ENCODE data around the gene PPP1R15A. TPM values are rescaled to one million over a fixed set of nuclear protein-coding genes. Genes with fewer than 3 reads are reported as not detected.
"Not testable (repeated sequence)": the region's sequence is repeated elsewhere in the genome, so short reads cannot be mapped to it uniquely, and the experiment has no call there.

PPP1R15A gene
- total and polyA plus RNA-seq, 2 donors (not counting 3 experiments of a cell fraction or from before 2014, with no cell fraction given), result 42.3 to 67.4 TPM

GRCh38 chr19:48897181-48897580 lies 25.0 kb downstream of the PPP1R15A start:
- Histone ChIP-seq H3K27ac (ENCODE audit: insufficient read depth, low read depth, low read length) (no peak overlapping the region), H3K9ac (replicated peaks; ENCODE audit: extremely low read depth, insufficient read depth, low read length) (no peak overlapping the region), H3K4me3 (replicated peaks in 1 of 3; ENCODE audit: insufficient read depth in 1 of 3, low read depth in 1 of 3, low read length in 3 of 3) (no peak overlapping the region), H3K9me3 (replicated peaks; ENCODE audit: control insufficient read depth, insufficient read depth, low read length) (no peaks in the 10 kb centered on the region), H4K20me1 (replicated peaks; ENCODE audit: control insufficient read depth, extremely low read depth, insufficient read depth, low read length) (no peaks in the 10 kb centered on the region), H3K4me2 (ENCODE audit: insufficient read depth, low read length) (no peak overlapping the region), H3K9me1 (replicated peaks; ENCODE audit: control insufficient read depth, extremely low read depth, insufficient read depth, low read length) (no peaks in the 10 kb centered on the region), H3K36me3 (ENCODE audit: control insufficient read depth in 2 of 2, extremely low read depth in 1 of 2, insufficient read depth in 2 of 2, low read length in 2 of 2) (no peaks in the 10 kb centered on the region), H2AFZ (ENCODE audit: low read depth, low read length) (no peak overlapping the region), H3K4me1 (ENCODE audit: control insufficient read depth, extremely low read depth, insufficient read depth, low read length) (peaks cover 12% of the 10 kb centered on the region), H3K79me2 (ENCODE audit: control insufficient read depth, insufficient read depth, low read length) (peaks cover 10% of the 10 kb centered on the region), H3K27me3 (ENCODE audit: control insufficient read depth in 2 of 2, insufficient read depth in 2 of 2, low read length in 2 of 2) (peaks cover 6 to 11% of the 10 kb centered on the region in 2 experiments)
- TF ChIP-seq POLR2AphosphoS5 (IDR thresholded peaks at IDR 0.05; ENCODE audit: insufficient read depth, low read depth, low read length) (no peak), FOS (IDR thresholded peaks at IDR 0.05; ENCODE audit: borderline replicate concordance, insufficient read depth, low read length) (no peak), MAX (IDR thresholded peaks at IDR 0.05; ENCODE audit: insufficient read depth, insufficient read length) (no peak), GATA2 (IDR thresholded peaks at IDR 0.05; ENCODE audit: insufficient read depth, insufficient read length, low read depth, low read length) (no peak), POLR2A (IDR thresholded peaks at IDR 0.05; ENCODE audit: low read depth, low read length) (no peak), MYC (IDR thresholded peaks at IDR 0.05; ENCODE audit: low read depth, low read length) (no peak), JUN (IDR thresholded peaks at IDR 0.05; ENCODE audit: borderline replicate concordance, insufficient read depth, insufficient read length, low read depth) (no peak), CTCF (IDR thresholded peaks at IDR 0.05; ENCODE audit: extremely low read depth in 1 of 2, insufficient read depth in 1 of 2, low read depth in 1 of 2, low read length in 2 of 2) (no peak)
- intact Hi-C loops (cut with micrococcal nuclease) (no loop called here), dilution Hi-C loops (cut with MboI; ENCODE audit: extremely low pct_ligation_motif_present, low sequenced_read_pairs) (no loop called here)
- no TSS peak for BruUV-seq (replicated peaks)
- DNase-seq (ENCODE audit: low read depth, low spot score) (no peak), FAIRE-seq (no peak)
- POLR2A ChIA-PET, result no interaction called here
- CTCF ChIA-PET, result interaction anchor here (2.3 kb wide), 1 partner anchor 74 kb away, joined by 13 read pairs; no protein-coding TSS in a partner anchor

GRCh38 chr19:48899386-48899749 lies 27.1 kb downstream of the PPP1R15A start:
- intact Hi-C loops (cut with micrococcal nuclease); H3K27ac ChIP-seq (ENCODE audit: insufficient read depth, low read depth, low read length): not testable (repeated sequence)

More at GRCh38 chr19:48899386-48899749, 27.1 kb downstream of the PPP1R15A start:
- FAIRE-seq; H4K20me1 ChIP-seq (replicated peaks; ENCODE audit: control insufficient read depth, extremely low read depth, insufficient read depth, low read length); BruUV-seq (replicated peaks); dilution Hi-C loops (cut with MboI; ENCODE audit: extremely low pct_ligation_motif_present, low sequenced_read_pairs); H3K9me1 ChIP-seq (replicated peaks; ENCODE audit: control insufficient read depth, extremely low read depth, insufficient read depth, low read length); DNase-seq (ENCODE audit: low read depth, low spot score); H3K9me3 ChIP-seq (replicated peaks; ENCODE audit: control insufficient read depth, insufficient read depth, low read length); H2AFZ ChIP-seq (ENCODE audit: low read depth, low read length); H3K36me3 ChIP-seq (ENCODE audit: control insufficient read depth in 2 of 2, extremely low read depth in 1 of 2, insufficient read depth in 2 of 2, low read length in 2 of 2): not testable (repeated sequence)
- peaks cover 12% of the 10 kb centered on the region for H3K4me1 ChIP-seq (ENCODE audit: control insufficient read depth, extremely low read depth, insufficient read depth, low read length)
- peak overlapping the region in 1 of 3 experiments; percentile 84 for H3K4me3 ChIP-seq (replicated peaks in 1 of 3; ENCODE audit: insufficient read depth in 1 of 3, low read depth in 1 of 3, low read length in 3 of 3)
- POLR2A ChIA-PET, result interaction anchor here (0.8 to 2.0 kb wide), 4 partner anchors 18 to 66 kb away, joined by 3 to 5 read pairs (median 4); partner anchors contain the start of gene BAX
- H3K79me2 ChIP-seq (ENCODE audit: control insufficient read depth, insufficient read depth, low read length), result peaks cover 12% of the 10 kb centered on the region
- peaks cover 2 to 11% of the 10 kb centered on the region in 2 experiments for H3K27me3 ChIP-seq (ENCODE audit: control insufficient read depth in 2 of 2, insufficient read depth in 2 of 2, low read length in 2 of 2)
- H3K9ac ChIP-seq (replicated peaks; ENCODE audit: extremely low read depth, insufficient read depth, low read length), result peak overlapping the region; percentile 69
- H3K4me2 ChIP-seq (ENCODE audit: insufficient read depth, low read length), result peak overlapping the region; percentile 67
- CTCF ChIA-PET, result interaction anchor here (0.5 to 2.6 kb wide), 11 partner anchors 13 to 93 kb away, joined by 3 to 27 read pairs (median 4); partner anchors contain the start of gene DHDH

Measured in endothelial cell of umbilical vein (primary cell).